Measurements from ENCODE around the gene ZNF750. TPM values are rescaled to one million over a fixed set of nuclear protein-coding genes. Genes with fewer than 3 reads are reported as not detected.

The ZNF750 gene
- total and polyA plus RNA-seq, 7 donors: 0.01 TPM; not detected in 6

DNA sequence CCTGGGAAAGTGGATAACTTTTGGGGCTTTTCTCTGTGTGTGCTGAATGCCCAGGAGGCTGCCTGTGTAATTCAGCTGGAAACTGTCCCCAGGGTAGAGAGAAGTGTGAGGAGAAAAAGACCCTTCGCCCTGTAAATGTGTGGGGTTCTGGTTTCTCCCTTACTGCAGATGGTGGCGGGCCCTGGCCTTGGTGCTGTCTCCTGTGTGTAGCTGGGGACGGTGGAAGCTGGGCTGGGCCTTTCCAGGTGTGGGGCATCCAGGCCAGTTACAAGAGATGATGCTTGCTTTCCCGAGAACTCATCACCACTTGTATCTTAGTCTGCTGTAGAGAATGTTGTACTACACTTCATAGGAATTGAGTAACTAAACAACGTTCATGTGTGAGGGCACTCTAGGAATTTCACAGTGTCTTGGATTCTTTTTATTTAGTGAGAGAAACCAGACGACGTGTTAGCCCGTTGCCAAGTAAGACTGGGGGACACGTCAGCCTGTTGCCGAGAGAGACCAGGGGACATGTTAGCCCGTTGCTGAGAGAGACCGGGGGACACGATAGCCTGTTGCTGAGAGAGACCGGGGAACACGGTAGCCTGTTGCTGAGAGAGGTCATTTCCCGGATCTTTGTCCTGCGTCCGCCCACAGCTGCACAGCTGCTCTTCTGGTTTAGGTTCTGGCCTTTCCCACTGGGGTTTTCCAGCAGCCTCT is 44.9 kb downstream of the ZNF750 start:
- no peak overlapping the region for H3K4me3 ChIP-seq
- intact Hi-C loops (cut with DNase I): loop anchor here (5.0 kb wide), 1 partner anchor 57 kb away; no protein-coding TSS in a partner anchor
- peaks cover 0 to 11% (median 0%) of the 10 kb centered on the region in 4 donors for H3K36me3 ChIP-seq
- no peak for TF ChIP-seq POLR2A (IDR thresholded peaks at IDR 0.05)
- TF ChIP-seq, protein P1, sequence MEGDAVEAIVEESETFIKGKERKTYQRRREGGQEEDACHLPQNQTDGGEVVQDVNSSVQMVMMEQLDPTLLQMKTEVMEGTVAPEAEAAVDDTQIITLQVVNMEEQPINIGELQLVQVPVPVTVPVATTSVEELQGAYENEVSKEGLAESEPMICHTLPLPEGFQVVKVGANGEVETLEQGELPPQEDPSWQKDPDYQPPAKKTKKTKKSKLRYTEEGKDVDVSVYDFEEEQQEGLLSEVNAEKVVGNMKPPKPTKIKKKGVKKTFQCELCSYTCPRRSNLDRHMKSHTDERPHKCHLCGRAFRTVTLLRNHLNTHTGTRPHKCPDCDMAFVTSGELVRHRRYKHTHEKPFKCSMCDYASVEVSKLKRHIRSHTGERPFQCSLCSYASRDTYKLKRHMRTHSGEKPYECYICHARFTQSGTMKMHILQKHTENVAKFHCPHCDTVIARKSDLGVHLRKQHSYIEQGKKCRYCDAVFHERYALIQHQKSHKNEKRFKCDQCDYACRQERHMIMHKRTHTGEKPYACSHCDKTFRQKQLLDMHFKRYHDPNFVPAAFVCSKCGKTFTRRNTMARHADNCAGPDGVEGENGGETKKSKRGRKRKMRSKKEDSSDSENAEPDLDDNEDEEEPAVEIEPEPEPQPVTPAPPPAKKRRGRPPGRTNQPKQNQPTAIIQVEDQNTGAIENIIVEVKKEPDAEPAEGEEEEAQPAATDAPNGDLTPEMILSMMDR (IDR thresholded peaks at IDR 0.05): peak in 1 of 4 experiments; percentile 11
- no peak for TF ChIP-seq EP300 (IDR thresholded peaks at IDR 0.05)
- peak; percentile 11 to 78 (median 58) for TF ChIP-seq POLR2AphosphoS5 (IDR thresholded peaks at IDR 0.05)
- no peaks in the 10 kb centered on the region for H3K9me3 ChIP-seq
- peaks cover 0 to 32% (median 27%) of the 10 kb centered on the region in 4 donors for H3K4me1 ChIP-seq
- H3K27me3 ChIP-seq: no peaks in the 10 kb centered on the region
- 81 to 89% methylated on average over 18 of the region's 18 CpGs for WGBS, 2 donors
- H3K27ac ChIP-seq: peak overlapping the region; percentile 28 to 78 (median 64)
- DNase-seq: peak; percentile 79

DNA sequence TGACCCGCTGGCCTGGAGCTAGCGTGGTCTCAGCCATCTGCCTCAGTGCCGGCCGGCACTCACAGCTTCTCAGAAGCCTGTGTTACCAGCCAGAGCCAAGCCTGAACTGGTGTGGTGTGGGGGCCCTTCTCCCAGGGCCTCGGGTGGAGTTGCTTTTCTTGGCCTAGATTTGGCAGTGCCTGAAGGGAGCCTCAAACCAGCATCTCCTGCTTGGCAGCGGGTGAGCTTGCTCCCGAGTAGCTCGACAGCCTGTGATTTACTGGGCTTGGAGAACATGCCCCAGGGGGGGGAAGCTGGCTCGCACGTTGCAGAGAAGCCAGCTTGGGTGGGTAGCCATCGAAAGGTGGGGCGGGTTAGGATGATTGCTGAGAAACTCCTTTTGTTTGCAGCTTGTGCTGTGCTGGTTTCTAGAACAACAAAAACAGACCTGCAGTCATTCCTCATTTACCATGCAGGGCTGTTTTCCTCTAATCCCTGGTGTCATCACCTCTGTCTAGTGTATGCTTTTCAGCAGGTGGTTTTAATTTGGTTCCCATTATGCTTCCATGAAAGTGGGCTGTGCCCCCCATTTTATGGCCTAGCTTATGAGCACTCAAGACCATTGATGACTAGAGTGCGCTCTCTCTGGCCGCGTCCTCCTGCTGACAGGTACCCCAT is 45.7 kb downstream of the ZNF750 start:
- H3K4me3 ChIP-seq: no peak overlapping the region
- H3K27me3 ChIP-seq: no peaks in the 10 kb centered on the region
- no peaks in the 10 kb centered on the region for H3K9me3 ChIP-seq
- H3K27ac ChIP-seq: peak overlapping the region; percentile 25 to 78 (median 64)
- peak; percentile 82 for DNase-seq
- peaks cover 0 to 7% (median 0%) of the 10 kb centered on the region in 4 donors for H3K36me3 ChIP-seq
- WGBS, 2 donors: 85 to 88% methylated on average over 15 of the region's 15 CpGs
- TF ChIP-seq, protein P1 (IDR thresholded peaks at IDR 0.05): no peak
- TF ChIP-seq POLR2AphosphoS5 (IDR thresholded peaks at IDR 0.05): peak in 3 of 4 donors; percentile 15 to 54 (median 42)
- H3K4me1 ChIP-seq: peaks cover 0 to 32% (median 27%) of the 10 kb centered on the region in 4 donors
- intact Hi-C loops (cut with DNase I): loop anchor here (5.0 kb wide), 1 partner anchor 58 kb away; no protein-coding TSS in a partner anchor

DNA sequence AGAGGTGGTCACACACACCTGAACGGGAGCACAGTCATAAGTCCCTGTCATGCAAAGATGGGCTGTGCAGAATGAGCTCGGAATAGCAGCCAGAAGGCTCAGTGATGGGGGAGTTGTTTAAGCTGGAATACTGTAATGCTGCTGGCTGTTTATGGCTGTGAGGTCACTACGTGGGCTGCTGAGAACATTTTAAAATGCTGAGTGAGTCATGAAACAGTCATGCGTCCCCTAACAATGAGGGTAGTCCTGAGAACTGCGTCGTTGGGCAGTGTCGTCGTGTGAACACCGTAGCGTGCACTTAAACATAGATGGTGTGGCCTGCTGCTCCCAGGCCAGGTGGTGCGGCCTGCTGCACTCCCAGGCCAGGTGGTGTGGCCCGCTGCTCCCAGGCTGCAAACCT is 48.3 kb downstream of the ZNF750 start:
- no peaks in the 10 kb centered on the region for H3K9me3 ChIP-seq
- TF ChIP-seq, protein P1 (IDR thresholded peaks at IDR 0.05): no peak
- no peak for TF ChIP-seq POLR2AphosphoS5 (IDR thresholded peaks at IDR 0.05)
- no peak overlapping the region for H3K27ac ChIP-seq
- 89 to 91% methylated on average over 12 of the region's 12 CpGs for WGBS, 2 donors
- DNase-seq: no peak
- no peaks in the 10 kb centered on the region for H3K36me3 ChIP-seq
- intact Hi-C loops (cut with DNase I): loop anchor here (5.0 kb wide), 1 partner anchor 61 kb away; no protein-coding TSS in a partner anchor
- H3K27me3 ChIP-seq: no peaks in the 10 kb centered on the region
- no peak overlapping the region for H3K4me3 ChIP-seq
- H3K4me1 ChIP-seq: peaks cover 0 to 32% (median 27%) of the 10 kb centered on the region in 4 donors

DNA sequence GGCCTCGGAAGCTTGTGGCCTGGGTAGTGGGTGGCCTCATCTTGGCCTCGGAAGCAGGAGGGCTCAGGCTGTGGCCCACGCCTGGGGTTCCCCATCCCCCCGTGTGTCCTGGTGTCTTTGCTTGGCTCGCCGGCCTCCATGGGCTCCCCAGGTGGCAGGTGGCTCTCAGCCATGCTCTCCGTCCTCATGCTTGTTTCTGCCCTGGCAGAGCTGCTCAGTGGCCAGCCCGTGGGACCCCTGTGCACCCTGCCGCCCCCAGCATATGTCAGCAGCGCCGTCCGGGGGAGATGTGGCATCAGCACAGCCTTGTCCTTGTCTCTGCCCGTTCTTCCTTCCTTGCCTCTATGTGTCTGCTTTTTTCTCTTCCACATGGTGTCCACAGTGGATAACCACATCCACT is 49.4 kb downstream of the ZNF750 start:
- H3K27ac ChIP-seq: no peak overlapping the region
- H3K4me3 ChIP-seq: no peak overlapping the region
- H3K27me3 ChIP-seq: no peaks in the 10 kb centered on the region
- H3K4me1 ChIP-seq: peaks cover 0 to 29% (median 24%) of the 10 kb centered on the region in 4 donors
- no peaks in the 10 kb centered on the region for H3K9me3 ChIP-seq
- WGBS, 2 donors: 97 to 98% methylated on average over 13 of the region's 13 CpGs
- no peaks in the 10 kb centered on the region for H3K36me3 ChIP-seq
- TF ChIP-seq POLR2AphosphoS5 (IDR thresholded peaks at IDR 0.05) (no peak), EP300 (IDR thresholded peaks at IDR 0.05) (no peak), POLR2A (IDR thresholded peaks at IDR 0.05) (no peak)
- TF ChIP-seq, protein P1 (IDR thresholded peaks at IDR 0.05): no peak
- no peak for DNase-seq
- intact Hi-C loops (cut with DNase I): loop anchor here (5.0 kb wide), 1 partner anchor 62 kb away; no protein-coding TSS in a partner anchor
